WTC11 (cell line): ENCODE results near the gene RAB26. TPM values are rescaled to one million over a fixed set of nuclear protein-coding genes. Genes with fewer than 3 reads are reported as not detected.

Experiments used
- ATAC-seq: fragments of 200-7000 bp; cut with Tn5 transposase; 2 replicates; pipeline ENCODE4 v1.10.0; 2021; ENCODE audit warnings: mild to moderate bottlenecking, moderate library complexity
- CTCF ChIA-PET: fragments of 300-600 bp; sonication (Branson Sonifier 250); formaldehyde crosslinking; loops from one replicate; lab custom pipeline; 2021; ENCODE audit warnings: antibody characterized with exemption; lab: Charles Lee
- POLR2A ChIA-PET: fragments of 350-600 bp; sonication (Branson Sonifier 250); formaldehyde crosslinking; loops from one replicate; lab custom pipeline; 2021; ENCODE audit warnings: antibody characterized with exemption; lab: Charles Lee
- DNase-seq: peaks from one replicate; pipeline ENCODE4 v3.0.0; 2021; ENCODE audit warnings: low spot score
- H3K27ac Mint-ChIP-seq: 2 replicates; pipeline ENCODE4 v1.8.0; 2021; ENCODE audit warnings: mixed read lengths
- H3K27me3 Mint-ChIP-seq: 2 replicates; pipeline ENCODE4 v1.8.0; 2021; ENCODE audit warnings: low read depth, mild to moderate bottlenecking, moderate library complexity, mixed read lengths
- H3K36me3 Mint-ChIP-seq: 2 replicates; pipeline ENCODE4 v1.8.0; 2021; ENCODE audit warnings: mixed read lengths
- H3K4me1 Mint-ChIP-seq: 2 replicates; pipeline ENCODE4 v1.8.0; 2022; ENCODE audit warnings: mixed read lengths
- H3K4me3 Mint-ChIP-seq: 2 replicates; pipeline ENCODE4 v1.8.0; 2021; ENCODE audit warnings: mild to moderate bottlenecking, moderate library complexity, mixed read lengths
- H3K9me3 Mint-ChIP-seq: 2 replicates; pipeline ENCODE4 v1.8.0; 2021; ENCODE audit warnings: mixed read lengths
- ATF1 ChIP-seq: sonication (generic); formaldehyde crosslinking; IDR thresholded peaks from 2 replicates; pipeline ENCODE4 v1.8.1; 2023; ENCODE audit warnings: mild to moderate bottlenecking, moderate library complexity, missing genetic modification reagents
- ATF2 ChIP-seq: sonication (generic); formaldehyde crosslinking; IDR thresholded peaks from 2 replicates; pipeline ENCODE4 v1.8.1; 2022; ENCODE audit warnings: low read depth, missing genetic modification reagents, borderline replicate concordance
- ATF6 ChIP-seq: sonication (generic); formaldehyde crosslinking; IDR thresholded peaks from 2 replicates; pipeline ENCODE4 v1.8.1; 2023; ENCODE audit warnings: mild to moderate bottlenecking, missing genetic modification reagents
- CDX4 ChIP-seq: fragments of 250-450 bp; sonication (Bioruptor Pico); IDR thresholded peaks from 2 replicates; pipeline ENCODE4 v1.9.0; 2021; ENCODE audit warnings: moderate library complexity, mild to moderate bottlenecking, inconsistent platforms, borderline replicate concordance
- E2F1 ChIP-seq: sonication (generic); formaldehyde crosslinking; IDR thresholded peaks from 2 replicates; pipeline ENCODE4 v1.8.0; 2022; ENCODE audit warnings: mild to moderate bottlenecking, missing genetic modification reagents
- E2F4 ChIP-seq: sonication (generic); formaldehyde crosslinking; IDR thresholded peaks from 2 replicates; pipeline ENCODE4 v1.8.1; 2022; ENCODE audit warnings: low read depth, mild to moderate bottlenecking, moderate library complexity, missing genetic modification reagents, borderline replicate concordance
- GABPB1 ChIP-seq: sonication (generic); formaldehyde crosslinking; IDR thresholded peaks from 2 replicates; pipeline ENCODE4 v1.8.1; 2023; ENCODE audit warnings: mild to moderate bottlenecking, missing genetic modification reagents
- GTF2I ChIP-seq: fragments of 250-450 bp; sonication (Bioruptor Pico); conservative IDR thresholded peaks from 2 replicates; pipeline ENCODE4 v1.4.0; 2021; ENCODE audit warnings: mild to moderate bottlenecking
- IRF2 ChIP-seq: sonication (generic); formaldehyde crosslinking; IDR thresholded peaks from 2 replicates; pipeline ENCODE4 v1.8.0; 2022; ENCODE audit warnings: low read depth, missing genetic modification reagents, borderline replicate concordance
- JUN ChIP-seq: sonication (generic); formaldehyde crosslinking; IDR thresholded peaks from 2 replicates; pipeline ENCODE4 v1.8.0; 2023; ENCODE audit warnings: mild to moderate bottlenecking, missing genetic modification reagents
- KAT7 ChIP-seq: sonication (generic); formaldehyde crosslinking; IDR thresholded peaks from 2 replicates; pipeline ENCODE4 v1.8.1; 2023; ENCODE audit warnings: missing genetic modification reagents, mild to moderate bottlenecking, borderline replicate concordance
- NR2C2 ChIP-seq: sonication (generic); formaldehyde crosslinking; IDR thresholded peaks from 2 replicates; pipeline ENCODE4 v1.8.0; 2022; ENCODE audit warnings: mild to moderate bottlenecking, missing genetic modification reagents
- PRRX2 ChIP-seq: fragments of 250-450 bp; sonication (Bioruptor Pico); IDR thresholded peaks from 2 replicates; pipeline ENCODE4 v1.8.0; 2021; ENCODE audit warnings: mild to moderate bottlenecking
- RORB ChIP-seq: fragments of 250-450 bp; sonication (Bioruptor Pico); IDR thresholded peaks from 2 replicates; pipeline ENCODE4 v1.9.0; 2021; ENCODE audit warnings: mild to moderate bottlenecking
- SMAD4 ChIP-seq: sonication (generic); formaldehyde crosslinking; IDR thresholded peaks from 2 replicates; pipeline ENCODE4 v1.8.0; 2022; ENCODE audit warnings: mild to moderate bottlenecking, missing genetic modification reagents
- SOX15 ChIP-seq: fragments of 250-450 bp; sonication (Bioruptor Pico); IDR thresholded peaks from 2 replicates; pipeline ENCODE4 v1.9.0; 2021; ENCODE audit warnings: mild to moderate bottlenecking
- TCF7 ChIP-seq: sonication (generic); formaldehyde crosslinking; IDR thresholded peaks from 2 replicates; pipeline ENCODE4 v1.8.0; 2022; ENCODE audit warnings: mild to moderate bottlenecking, low read depth, missing genetic modification reagents, moderate library complexity
- TEAD4 ChIP-seq: sonication (generic); formaldehyde crosslinking; IDR thresholded peaks from 2 replicates; pipeline ENCODE4 v1.8.0; 2022; ENCODE audit warnings: mild to moderate bottlenecking, missing genetic modification reagents
- USF2 ChIP-seq: sonication (generic); formaldehyde crosslinking; IDR thresholded peaks from 2 replicates; pipeline ENCODE4 v1.8.1; 2023; ENCODE audit warnings: mild to moderate bottlenecking, missing genetic modification reagents, moderate library complexity
- ZNF121 ChIP-seq: sonication (generic); formaldehyde crosslinking; IDR thresholded peaks from 2 replicates; pipeline ENCODE4 v1.8.0; 2023; ENCODE audit warnings: missing genetic modification reagents
- ZNF263 ChIP-seq: sonication (generic); formaldehyde crosslinking; IDR thresholded peaks from 2 replicates; pipeline ENCODE4 v1.8.1; 2022; ENCODE audit warnings: low read depth, mild to moderate bottlenecking, moderate library complexity, missing genetic modification reagents
- total RNA-seq: library from RNA; stranded (reverse); gene quantifications from 3 replicates; pipeline ENCODE4 v1.2.3, GENCODE V29; 2021
- TF ChIP-seq, protein P1 (sequence below): fragments of 250-450 bp; sonication (Bioruptor Pico); IDR thresholded peaks from 2 replicates; pipeline ENCODE4 v1.9.0; 2021; ENCODE audit warnings: mild to moderate bottlenecking
- TF ChIP-seq, protein P2 (sequence below): sonication (generic); formaldehyde crosslinking; IDR thresholded peaks from 2 replicates; pipeline ENCODE4 v1.8.0; 2022; ENCODE audit warnings: mild to moderate bottlenecking, missing genetic modification reagents
- TF ChIP-seq, protein P3 (sequence below): sonication (generic); formaldehyde crosslinking; IDR thresholded peaks from 2 replicates; pipeline ENCODE4 v1.8.1; 2022; ENCODE audit warnings: mild to moderate bottlenecking, missing genetic modification reagents, moderate library complexity, borderline replicate concordance

RAB26 gene
- total RNA-seq, 1 experiment from 2014 or later = 7.3 TPM

DNA sequence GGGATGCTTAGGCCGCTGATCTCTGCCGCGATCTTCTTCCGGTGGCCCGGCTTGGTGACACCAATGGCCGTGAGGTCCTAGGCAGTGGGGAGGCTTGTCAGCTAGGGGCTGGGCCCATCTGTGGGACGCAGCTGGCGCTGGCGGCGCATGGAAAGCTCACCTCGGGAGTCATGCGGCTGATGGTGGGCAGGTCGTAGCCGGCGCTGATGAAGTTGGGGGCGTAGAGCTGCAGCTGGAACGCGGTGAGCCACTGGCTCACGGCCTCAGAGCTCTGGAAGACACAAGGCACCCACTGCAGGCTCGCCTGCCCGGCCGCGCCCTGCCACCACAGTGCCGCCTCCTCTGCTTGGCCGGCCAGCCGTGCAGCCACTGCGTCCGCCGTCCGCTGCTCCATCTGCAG is 35.2 kb downstream of the RAB26 start:
- Mint-ChIP-seq H3K27ac (no peak overlapping the region), H3K27me3 (no peaks in the 10 kb centered on the region), H3K4me3 (no peak overlapping the region), H3K36me3 (no peaks in the 10 kb centered on the region), H3K9me3 (no peaks in the 10 kb centered on the region)
- ChIA-PET CTCF (interaction anchor here (5.7 kb wide), 1 partner anchor 11 kb away, joined by 24 read pairs; no protein-coding TSS in a partner anchor), POLR2A (no interaction called here)
- TF ChIP-seq TCF7 (no peak), E2F4 (no peak), ZNF263 (CRISPR knock-in tag) (no peak), TEAD4 (CRISPR knock-in tag) (no peak), ATF1 (CRISPR knock-in tag) (no peak), E2F1 (CRISPR knock-in tag) (no peak), JUN (no peak), IRF2 (CRISPR knock-in tag) (no peak), CDX4 (CRISPR knock-in tag) (no peak), ATF6 (CRISPR knock-in tag) (no peak), SOX15 (CRISPR knock-in tag) (no peak)
- TF ChIP-seq, protein P1, sequence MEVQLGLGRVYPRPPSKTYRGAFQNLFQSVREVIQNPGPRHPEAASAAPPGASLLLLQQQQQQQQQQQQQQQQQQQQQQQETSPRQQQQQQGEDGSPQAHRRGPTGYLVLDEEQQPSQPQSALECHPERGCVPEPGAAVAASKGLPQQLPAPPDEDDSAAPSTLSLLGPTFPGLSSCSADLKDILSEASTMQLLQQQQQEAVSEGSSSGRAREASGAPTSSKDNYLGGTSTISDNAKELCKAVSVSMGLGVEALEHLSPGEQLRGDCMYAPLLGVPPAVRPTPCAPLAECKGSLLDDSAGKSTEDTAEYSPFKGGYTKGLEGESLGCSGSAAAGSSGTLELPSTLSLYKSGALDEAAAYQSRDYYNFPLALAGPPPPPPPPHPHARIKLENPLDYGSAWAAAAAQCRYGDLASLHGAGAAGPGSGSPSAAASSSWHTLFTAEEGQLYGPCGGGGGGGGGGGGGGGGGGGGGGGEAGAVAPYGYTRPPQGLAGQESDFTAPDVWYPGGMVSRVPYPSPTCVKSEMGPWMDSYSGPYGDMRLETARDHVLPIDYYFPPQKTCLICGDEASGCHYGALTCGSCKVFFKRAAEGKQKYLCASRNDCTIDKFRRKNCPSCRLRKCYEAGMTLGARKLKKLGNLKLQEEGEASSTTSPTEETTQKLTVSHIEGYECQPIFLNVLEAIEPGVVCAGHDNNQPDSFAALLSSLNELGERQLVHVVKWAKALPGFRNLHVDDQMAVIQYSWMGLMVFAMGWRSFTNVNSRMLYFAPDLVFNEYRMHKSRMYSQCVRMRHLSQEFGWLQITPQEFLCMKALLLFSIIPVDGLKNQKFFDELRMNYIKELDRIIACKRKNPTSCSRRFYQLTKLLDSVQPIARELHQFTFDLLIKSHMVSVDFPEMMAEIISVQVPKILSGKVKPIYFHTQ (CRISPR knock-in tag) = no peak
- TF ChIP-seq, protein P2, sequence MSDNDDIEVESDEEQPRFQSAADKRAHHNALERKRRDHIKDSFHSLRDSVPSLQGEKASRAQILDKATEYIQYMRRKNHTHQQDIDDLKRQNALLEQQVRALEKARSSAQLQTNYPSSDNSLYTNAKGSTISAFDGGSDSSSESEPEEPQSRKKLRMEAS = no peak
- TF ChIP-seq, all 79 proteins: peak for 0
- DNase-seq = no peak
- ATAC-seq = no peak
- H3K4me1 Mint-ChIP-seq = 0 out of 2 replicates have a peak, but pooled peaks cover 3% of the 10 kb centered on the region

- ChIA-PET CTCF (interaction anchor here (5.7 kb wide), 1 partner anchor 10 kb away, joined by 24 read pairs; no protein-coding TSS in a partner anchor), POLR2A (no interaction called here)
- H3K36me3 Mint-ChIP-seq = no peaks in the 10 kb centered on the region
These were observed 35.9 kb downstream of the RAB26 start for GRCh38 chr16:2184346-2184745.

More at GRCh38 chr16:2184346-2184745, 35.9 kb downstream of the RAB26 start:
- ATAC-seq (no peak), DNase-seq (no peak)
- TF ChIP-seq NR2C2 (CRISPR knock-in tag) (no peak), PRRX2 (CRISPR knock-in tag) (no peak), TEAD4 (CRISPR knock-in tag) (no peak), ZNF263 (CRISPR knock-in tag) (no peak), GABPB1 (CRISPR knock-in tag) (no peak), USF2 (CRISPR knock-in tag) (no peak), GTF2I (CRISPR knock-in tag) (no peak), SMAD4 (CRISPR knock-in tag) (no peak), SOX15 (CRISPR knock-in tag) (no peak), ATF1 (CRISPR knock-in tag) (no peak), KAT7 (CRISPR knock-in tag) (no peak), ATF2 (no peak), RORB (CRISPR knock-in tag) (no peak), ZNF121 (CRISPR knock-in tag) (no peak)
- TF ChIP-seq, protein P3, sequence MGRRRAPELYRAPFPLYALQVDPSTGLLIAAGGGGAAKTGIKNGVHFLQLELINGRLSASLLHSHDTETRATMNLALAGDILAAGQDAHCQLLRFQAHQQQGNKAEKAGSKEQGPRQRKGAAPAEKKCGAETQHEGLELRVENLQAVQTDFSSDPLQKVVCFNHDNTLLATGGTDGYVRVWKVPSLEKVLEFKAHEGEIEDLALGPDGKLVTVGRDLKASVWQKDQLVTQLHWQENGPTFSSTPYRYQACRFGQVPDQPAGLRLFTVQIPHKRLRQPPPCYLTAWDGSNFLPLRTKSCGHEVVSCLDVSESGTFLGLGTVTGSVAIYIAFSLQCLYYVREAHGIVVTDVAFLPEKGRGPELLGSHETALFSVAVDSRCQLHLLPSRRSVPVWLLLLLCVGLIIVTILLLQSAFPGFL (CRISPR knock-in tag) = no peak
- H3K4me3 Mint-ChIP-seq = no peak overlapping the region
- H3K4me1 Mint-ChIP-seq = 0 out of 2 replicates have a peak, but pooled peaks cover 3% of the 10 kb centered on the region
- H3K27ac Mint-ChIP-seq = 0 out of 2 replicates have a peak overlapping the region, but pooled peaks have one; percentile 78
- no peaks in the 10 kb centered on the region for H3K27me3 Mint-ChIP-seq
- H3K9me3 Mint-ChIP-seq = no peaks in the 10 kb centered on the region
